HCT116 (cell line): ENCODE measurements around the gene MBTPS2. TPM values are rescaled to one million over a fixed set of nuclear protein-coding genes. Genes with fewer than 3 reads are reported as not detected.

Source experiments
- ATAC-seq: fragments of 200-7000 bp; cut with Tn5 transposase; 2 replicates; pipeline ENCODE4 v1.9.1; 2020; ENCODE audit warnings: mild to moderate bottlenecking, moderate library complexity
- BruUV-seq: library from RNA; stranded (reverse); fragments of 400-500 nt; replicated peaks from 2 replicates; lab custom pipeline; 2021; lab: Mats Ljungman, UMichigan
- CTCF ChIA-PET: fragments of 300-600 bp; sonication (Branson Sonifier 250); formaldehyde crosslinking; loops from one replicate; lab custom pipeline; 2021; ENCODE audit warnings: antibody characterized with exemption; lab: Charles Lee
- POLR2A ChIA-PET: fragments of 300-600, 350-600 bp; sonication (Branson Sonifier 250); formaldehyde crosslinking; loops from one replicate; lab custom pipeline; 2021; ENCODE audit warnings: antibody characterized with exemption; lab: Charles Lee
- RAD21 ChIA-PET, 2 experiments: fragments of 300-600 bp; sonication (Branson Sonifier 250); formaldehyde crosslinking; loops; one replicate each; lab custom pipeline; 2023; ENCODE audit warnings: low total read pairs in 2 of 2; ENCODE audit not compliant: uncharacterized antibody in 2 of 2, unreplicated experiment in 2 of 2, low non-redundant PET in 1 of 2; lab: Charles Lee
- DNase-seq: peaks from one replicate; pipeline ENCODE4 v3.0.0-alpha.2; 2010; ENCODE audit warnings: low read depth, low spot score
- H2AFZ ChIP-seq: fragments of 200-600 bp; shearing (Covaris generic), sonication (generic); 2 replicates; pipeline ENCODE4 v1.6.1; 2017; ENCODE audit warnings: low read depth, mixed run types, mixed read lengths, antibody characterized with exemption, low read length; ENCODE audit not compliant: poor library complexity, severe bottlenecking
- H3K27ac ChIP-seq: 2 replicates; pipeline ENCODE4 v1.5.1; 2012; ENCODE audit warnings: low read depth, low read length
- H3K27me3 ChIP-seq: fragments of 200-600 bp; sonication (generic); 2 replicates; pipeline ENCODE4 v1.6.1; 2016; ENCODE audit warnings: mixed run types, low read length, mixed read lengths; ENCODE audit not compliant: insufficient read depth
- H3K36me3 ChIP-seq, 2 experiments: fragments of 200-500 bp in 1 of 2; fragments of 200-600 bp in 1 of 2; sonication (Bioruptor generic) in 1 of 2; sonication (generic) in 1 of 2; 2 replicates each; pipeline versions ENCODE4 v1.5.1 to v1.6.1; 2014 to 2016; ENCODE audit warnings: low read length in 2 of 2, inconsistent platforms in 1 of 2, mixed read lengths in 1 of 2, mixed run types in 1 of 2; ENCODE audit not compliant: insufficient read depth in 2 of 2, control insufficient read depth in 1 of 2
- H3K4me1 ChIP-seq, 2 experiments: fragments of 200-600 bp in 1 of 2; sonication (generic) in 1 of 2; 2 replicates each; pipeline versions ENCODE4 v1.5.1 to v1.6.1; 2012 to 2017; ENCODE audit warnings: low read length in 2 of 2, inconsistent platforms in 1 of 2, mild to moderate bottlenecking in 1 of 2, mixed read lengths in 1 of 2, mixed run types in 1 of 2, moderate library complexity in 1 of 2; ENCODE audit not compliant: insufficient read depth in 2 of 2, control insufficient read depth in 1 of 2
- H3K4me2 ChIP-seq: fragments of 200-600 bp; sonication (generic); 2 replicates; pipeline ENCODE4 v1.6.1; 2017; ENCODE audit warnings: mixed run types, low read length, mixed read lengths
- H3K4me3 ChIP-seq, 2 experiments: fragments of 200-600 bp in 1 of 2; sonication (generic) in 1 of 2; replicated peaks in 1 of 2; 2 replicates each; pipeline ENCODE4 v1.5.1; 2011 to 2016; ENCODE audit warnings: low read length in 2 of 2, control low read depth in 1 of 2, low read depth in 1 of 2, mild to moderate bottlenecking in 1 of 2, mixed read lengths in 1 of 2, mixed run types in 1 of 2
- H3K79me2 ChIP-seq: fragments of 200-600 bp; sonication (generic); 2 replicates; pipeline ENCODE4 v1.6.1; 2017; ENCODE audit warnings: mild to moderate bottlenecking, mixed run types, low read length, moderate library complexity, mixed read lengths; ENCODE audit not compliant: insufficient read depth
- H3K9ac ChIP-seq: fragments of 200-600 bp; sonication (generic); 2 replicates; pipeline ENCODE4 v1.6.1; 2016; ENCODE audit warnings: low read length, mixed read lengths
- H3K9me2 ChIP-seq: fragments of 200-600 bp; sonication (generic), shearing (Covaris generic); 2 replicates; pipeline ENCODE4 v1.6.1; 2017; ENCODE audit warnings: mixed run types, mild to moderate bottlenecking, moderate library complexity; ENCODE audit not compliant: insufficient read depth
- H3K9me3 ChIP-seq, 2 experiments: fragments of 200-500 bp in 1 of 2; fragments of 200-600 bp in 1 of 2; sonication (Bioruptor generic) in 1 of 2; sonication (generic) in 1 of 2; 2 replicates each; pipeline ENCODE4 v1.6.1; 2014 to 2017; ENCODE audit warnings: low read length in 2 of 2, mixed read lengths in 2 of 2, inconsistent platforms in 1 of 2, low read depth in 1 of 2, mild to moderate bottlenecking in 1 of 2, mixed run types in 1 of 2, moderate library complexity in 1 of 2; ENCODE audit not compliant: control insufficient read depth in 1 of 2, insufficient read depth in 1 of 2
- H4K20me1 ChIP-seq: fragments of 200-600 bp; sonication (generic), shearing (Covaris generic); 2 replicates; pipeline ENCODE4 v1.6.1; 2017; ENCODE audit warnings: mixed run types, mild to moderate bottlenecking, moderate library complexity; ENCODE audit not compliant: insufficient read depth
- CBX3 ChIP-seq: IDR thresholded peaks from 2 replicates; pipeline ENCODE4 v1.6.1; 2012; ENCODE audit warnings: low read depth
- CEBPB ChIP-seq: IDR thresholded peaks from 2 replicates; pipeline ENCODE4 v1.6.1; 2012; ENCODE audit warnings: low read depth
- EGR1 ChIP-seq: IDR thresholded peaks from 2 replicates; pipeline ENCODE4 v1.6.1; 2012; ENCODE audit warnings: low read depth
- ELF1 ChIP-seq: IDR thresholded peaks from 2 replicates; pipeline ENCODE4 v1.6.1; 2012; ENCODE audit warnings: low read depth, borderline replicate concordance
- FOSL1 ChIP-seq: IDR thresholded peaks from 2 replicates; pipeline ENCODE4 v1.6.1; 2012; ENCODE audit warnings: low read depth
- JUND ChIP-seq: IDR thresholded peaks from 2 replicates; pipeline ENCODE4 v1.6.1; 2012
- POLR2A ChIP-seq: IDR thresholded peaks from 2 replicates; pipeline ENCODE4 v1.7.0; 2011; ENCODE audit warnings: borderline replicate concordance; ENCODE audit not compliant: insufficient read depth, insufficient read length; ENCODE audit errors: extremely low read depth
- RAD21 ChIP-seq: IDR thresholded peaks from 2 replicates; pipeline ENCODE4 v1.6.1; 2012; ENCODE audit warnings: low read depth, mild to moderate bottlenecking
- SRF ChIP-seq: IDR thresholded peaks from 2 replicates; pipeline ENCODE4 v1.6.1; 2012; ENCODE audit warnings: low read depth
- ZFX ChIP-seq: fragments of 450-650 bp; IDR thresholded peaks from 2 replicates; pipeline ENCODE4 v1.6.1; 2017
- intact Hi-C: fragments of 100-400 bp; cut with micrococcal nuclease; formaldehyde crosslinking; loops from 2 replicates; pipeline ENCODE4 v1.10.0; 2022
- total RNA-seq: library from RNA; stranded (reverse); gene quantifications from one replicate; pipeline ENCODE4 v1.2.1, GENCODE V29; 2021; ENCODE audit not compliant: unreplicated experiment
- TF ChIP-seq, protein P1 (sequence below): IDR thresholded peaks from 2 replicates; pipeline ENCODE4 v1.6.1; 2012
- TF ChIP-seq, protein P2 (sequence below): IDR thresholded peaks from 2 replicates; pipeline ENCODE4 v1.6.1; 2012; ENCODE audit warnings: low read depth

MBTPS2 gene
- total RNA-seq, 1 experiment from 2014 or later, result 16.9 TPM

DNA sequence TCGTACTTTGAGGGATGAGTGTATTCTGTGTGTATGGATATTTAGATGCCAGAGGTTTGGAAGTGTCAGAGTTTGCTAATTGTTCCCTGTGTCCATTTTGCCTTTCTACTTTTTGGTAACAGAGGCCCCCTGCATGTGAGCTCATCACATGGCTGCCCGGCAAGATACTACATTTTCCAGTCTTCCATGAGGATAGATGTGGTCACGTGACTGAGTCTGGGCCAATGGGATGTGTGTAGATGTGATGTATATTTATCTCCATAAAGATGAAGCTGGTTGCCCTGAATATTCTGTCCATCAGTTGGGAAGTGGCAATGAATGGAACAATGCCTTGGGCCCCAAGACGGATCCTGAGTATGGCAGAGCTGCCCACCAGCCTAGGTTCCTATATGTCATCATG is 72.1 kb downstream of the MBTPS2 start:
- H3K4me2 ChIP-seq, result no peak overlapping the region
- no peak for DNase-seq
- no peaks in the 10 kb centered on the region for H3K36me3 ChIP-seq
- TF ChIP-seq SRF (no peak), RAD21 (no peak), CBX3 (no peak), EGR1 (no peak), FOSL1 (no peak), POLR2A (no peak), ZFX (no peak), JUND (no peak), CEBPB (no peak), ELF1 (no peak)
- TF ChIP-seq, protein P1, sequence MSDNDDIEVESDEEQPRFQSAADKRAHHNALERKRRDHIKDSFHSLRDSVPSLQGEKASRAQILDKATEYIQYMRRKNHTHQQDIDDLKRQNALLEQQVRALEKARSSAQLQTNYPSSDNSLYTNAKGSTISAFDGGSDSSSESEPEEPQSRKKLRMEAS, result no peak
- TF ChIP-seq, protein P2, sequence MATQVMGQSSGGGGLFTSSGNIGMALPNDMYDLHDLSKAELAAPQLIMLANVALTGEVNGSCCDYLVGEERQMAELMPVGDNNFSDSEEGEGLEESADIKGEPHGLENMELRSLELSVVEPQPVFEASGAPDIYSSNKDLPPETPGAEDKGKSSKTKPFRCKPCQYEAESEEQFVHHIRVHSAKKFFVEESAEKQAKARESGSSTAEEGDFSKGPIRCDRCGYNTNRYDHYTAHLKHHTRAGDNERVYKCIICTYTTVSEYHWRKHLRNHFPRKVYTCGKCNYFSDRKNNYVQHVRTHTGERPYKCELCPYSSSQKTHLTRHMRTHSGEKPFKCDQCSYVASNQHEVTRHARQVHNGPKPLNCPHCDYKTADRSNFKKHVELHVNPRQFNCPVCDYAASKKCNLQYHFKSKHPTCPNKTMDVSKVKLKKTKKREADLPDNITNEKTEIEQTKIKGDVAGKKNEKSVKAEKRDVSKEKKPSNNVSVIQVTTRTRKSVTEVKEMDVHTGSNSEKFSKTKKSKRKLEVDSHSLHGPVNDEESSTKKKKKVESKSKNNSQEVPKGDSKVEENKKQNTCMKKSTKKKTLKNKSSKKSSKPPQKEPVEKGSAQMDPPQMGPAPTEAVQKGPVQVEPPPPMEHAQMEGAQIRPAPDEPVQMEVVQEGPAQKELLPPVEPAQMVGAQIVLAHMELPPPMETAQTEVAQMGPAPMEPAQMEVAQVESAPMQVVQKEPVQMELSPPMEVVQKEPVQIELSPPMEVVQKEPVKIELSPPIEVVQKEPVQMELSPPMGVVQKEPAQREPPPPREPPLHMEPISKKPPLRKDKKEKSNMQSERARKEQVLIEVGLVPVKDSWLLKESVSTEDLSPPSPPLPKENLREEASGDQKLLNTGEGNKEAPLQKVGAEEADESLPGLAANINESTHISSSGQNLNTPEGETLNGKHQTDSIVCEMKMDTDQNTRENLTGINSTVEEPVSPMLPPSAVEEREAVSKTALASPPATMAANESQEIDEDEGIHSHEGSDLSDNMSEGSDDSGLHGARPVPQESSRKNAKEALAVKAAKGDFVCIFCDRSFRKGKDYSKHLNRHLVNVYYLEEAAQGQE, result no peak
- ChIA-PET RAD21 (no interaction called here), CTCF (no interaction called here), POLR2A (no interaction called here)
- H3K4me1 ChIP-seq, result no peaks in the 10 kb centered on the region
- no peak overlapping the region for H2AFZ ChIP-seq
- no peaks in the 10 kb centered on the region for H3K79me2 ChIP-seq
- no peak overlapping the region for H3K9ac ChIP-seq
- H4K20me1 ChIP-seq, result no peaks in the 10 kb centered on the region
- no TSS peak for BruUV-seq
- H3K9me3 ChIP-seq, result no peaks in the 10 kb centered on the region
- no peaks in the 10 kb centered on the region for H3K27me3 ChIP-seq
- no peaks in the 10 kb centered on the region for H3K9me2 ChIP-seq
- intact Hi-C loops, result no loop called here
- no peak overlapping the region for H3K4me3 ChIP-seq
- ATAC-seq, result no peak
- H3K27ac ChIP-seq, result no peak overlapping the region
